Osteocyte (in vitro differentiated cells): ENCODE measurements around the gene PSMD1. TPM values are rescaled to one million over a fixed set of nuclear protein-coding genes. Genes with fewer than 3 reads are reported as not detected.

Experiments
- DNase-seq: peaks from one replicate; pipeline ENCODE4 v3.0.0; 2021; ENCODE audit warnings: mixed read lengths; ENCODE audit not compliant: unreplicated experiment; ENCODE audit errors: extremely low spot score
- H3K27ac Mint-ChIP-seq: one replicate; pipeline ENCODE4 v1.8.0; 2021; ENCODE audit warnings: mild to moderate bottlenecking, mixed read lengths; ENCODE audit not compliant: unreplicated experiment
- H3K27me3 Mint-ChIP-seq: one replicate; pipeline ENCODE4 v1.8.0; 2021; ENCODE audit warnings: mixed read lengths; ENCODE audit not compliant: unreplicated experiment
- H3K36me3 Mint-ChIP-seq: one replicate; pipeline ENCODE4 v1.8.0; 2021; ENCODE audit warnings: mixed read lengths; ENCODE audit not compliant: unreplicated experiment
- H3K4me1 Mint-ChIP-seq: one replicate; pipeline ENCODE4 v1.8.0; 2021; ENCODE audit warnings: mixed read lengths; ENCODE audit not compliant: unreplicated experiment
- H3K4me3 Mint-ChIP-seq: one replicate; pipeline ENCODE4 v1.8.0; 2021; ENCODE audit warnings: mild to moderate bottlenecking, moderate library complexity, mixed read lengths; ENCODE audit not compliant: unreplicated experiment
- H3K9me3 Mint-ChIP-seq: one replicate; pipeline ENCODE4 v1.8.0; 2021; ENCODE audit warnings: mixed read lengths; ENCODE audit not compliant: unreplicated experiment
- total RNA-seq: library from RNA; stranded (reverse); gene quantifications from 2 replicates; pipeline ENCODE4 v1.2.1, GENCODE V29; 2021
- TF ChIP-seq, protein P1 (sequence below): fragments of 200-600 bp; sonication (generic); IDR thresholded peaks from 2 replicates; pipeline ENCODE4 v1.5.0; 2021; ENCODE audit warnings: antibody characterized with exemption, mild to moderate bottlenecking, moderate library complexity

PSMD1 gene
- total RNA-seq, 1 donor from 2014 or later = 112 TPM

DNA sequence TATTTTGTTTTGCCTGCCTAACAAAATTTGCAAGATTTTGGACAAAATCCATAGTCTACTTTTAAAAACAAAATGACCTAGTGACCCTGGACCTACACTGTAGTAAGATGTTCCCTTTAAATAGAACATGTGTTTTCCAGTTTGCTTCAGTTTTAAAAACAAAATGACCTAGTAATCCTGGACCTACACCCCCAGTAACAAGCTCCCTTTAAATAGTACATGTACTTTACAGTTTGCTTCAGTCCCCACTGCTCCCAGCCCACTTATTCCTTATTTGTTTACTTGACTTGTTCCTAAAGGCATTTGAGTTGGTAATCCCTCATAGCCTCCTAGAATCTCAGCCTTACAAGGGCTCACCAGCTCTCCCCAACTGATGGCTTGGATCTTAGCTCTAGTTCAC, 102.6 kb downstream of the PSMD1 start:
- Mint-ChIP-seq H3K4me3 (no peak overlapping the region), H3K27ac (peak overlapping the region; percentile 93), H3K9me3 (no peaks in the 10 kb centered on the region), H3K27me3 (no peaks in the 10 kb centered on the region), H3K36me3 (peaks cover 28% of the 10 kb centered on the region), H3K4me1 (peaks cover 79% of the 10 kb centered on the region)
- TF ChIP-seq, protein P1, sequence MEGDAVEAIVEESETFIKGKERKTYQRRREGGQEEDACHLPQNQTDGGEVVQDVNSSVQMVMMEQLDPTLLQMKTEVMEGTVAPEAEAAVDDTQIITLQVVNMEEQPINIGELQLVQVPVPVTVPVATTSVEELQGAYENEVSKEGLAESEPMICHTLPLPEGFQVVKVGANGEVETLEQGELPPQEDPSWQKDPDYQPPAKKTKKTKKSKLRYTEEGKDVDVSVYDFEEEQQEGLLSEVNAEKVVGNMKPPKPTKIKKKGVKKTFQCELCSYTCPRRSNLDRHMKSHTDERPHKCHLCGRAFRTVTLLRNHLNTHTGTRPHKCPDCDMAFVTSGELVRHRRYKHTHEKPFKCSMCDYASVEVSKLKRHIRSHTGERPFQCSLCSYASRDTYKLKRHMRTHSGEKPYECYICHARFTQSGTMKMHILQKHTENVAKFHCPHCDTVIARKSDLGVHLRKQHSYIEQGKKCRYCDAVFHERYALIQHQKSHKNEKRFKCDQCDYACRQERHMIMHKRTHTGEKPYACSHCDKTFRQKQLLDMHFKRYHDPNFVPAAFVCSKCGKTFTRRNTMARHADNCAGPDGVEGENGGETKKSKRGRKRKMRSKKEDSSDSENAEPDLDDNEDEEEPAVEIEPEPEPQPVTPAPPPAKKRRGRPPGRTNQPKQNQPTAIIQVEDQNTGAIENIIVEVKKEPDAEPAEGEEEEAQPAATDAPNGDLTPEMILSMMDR = no peak
- DNase-seq = no peak

DNA sequence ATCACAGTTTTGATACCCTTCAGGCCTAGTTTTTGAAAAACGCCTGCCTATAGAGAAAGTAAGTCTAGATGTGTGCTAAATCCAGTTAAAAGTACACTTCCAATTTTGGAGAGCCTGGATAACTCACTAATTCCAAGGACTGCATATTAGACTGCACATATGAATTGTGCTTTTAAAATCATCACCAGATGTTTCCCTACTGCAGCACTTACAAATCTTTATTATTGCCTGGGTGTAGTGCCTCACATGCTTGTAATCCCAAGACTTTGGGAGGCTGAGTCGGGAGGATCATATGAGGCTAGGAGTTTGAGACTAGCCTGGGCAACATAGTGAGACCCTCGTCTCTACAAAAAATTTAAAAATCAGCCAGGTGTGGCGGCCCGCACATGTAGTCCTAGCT, 104.0 kb downstream of the PSMD1 start:
- Mint-ChIP-seq H3K4me3 (no peak overlapping the region), H3K4me1 (peaks cover 82% of the 10 kb centered on the region)

DNA sequence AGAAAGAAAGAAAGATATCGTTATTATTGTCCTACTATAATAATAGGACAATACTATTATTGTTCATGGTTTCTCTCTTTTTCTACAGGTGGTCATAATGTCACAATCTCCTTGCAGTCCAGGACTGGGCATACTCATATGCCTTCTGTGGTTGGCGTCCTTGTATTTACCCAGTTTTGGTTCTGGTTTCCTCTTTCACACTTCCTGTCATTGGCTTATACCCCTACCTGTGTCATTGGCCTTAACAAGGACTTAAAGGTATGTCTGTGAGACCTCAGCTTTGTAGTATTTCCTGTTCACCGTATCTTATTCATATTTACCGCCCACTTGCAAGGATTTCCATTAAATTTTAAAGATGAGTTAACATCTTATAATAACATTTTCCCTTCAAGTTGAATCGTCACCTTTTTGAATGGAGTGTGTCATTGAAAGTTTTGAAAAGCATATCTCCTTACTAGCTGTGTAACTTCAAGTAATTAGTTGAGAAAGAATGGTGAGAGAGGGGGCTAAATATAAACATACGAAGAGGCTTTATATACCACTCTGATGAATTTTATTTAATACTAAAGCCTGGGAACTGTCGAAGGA, 104.7 kb downstream of the PSMD1 start:
- Mint-ChIP-seq H3K27ac (peak overlapping the region; percentile 100), H3K4me1 (peaks cover 76% of the 10 kb centered on the region), H3K4me3 (peak overlapping the region; percentile 38), H3K9me3 (no peaks in the 10 kb centered on the region), H3K36me3 (peaks cover 30% of the 10 kb centered on the region), H3K27me3 (no peaks in the 10 kb centered on the region)
- no peak for DNase-seq
- TF ChIP-seq, protein P1 = no peak

More for the DNA sequence above, 104.0 kb downstream of the PSMD1 start:
- TF ChIP-seq, protein P1 = no peak
- Mint-ChIP-seq H3K27ac (peak overlapping the region; percentile 100), H3K36me3 (peaks cover 30% of the 10 kb centered on the region), H3K27me3 (no peaks in the 10 kb centered on the region), H3K9me3 (no peaks in the 10 kb centered on the region)
- no peak for DNase-seq

DNA sequence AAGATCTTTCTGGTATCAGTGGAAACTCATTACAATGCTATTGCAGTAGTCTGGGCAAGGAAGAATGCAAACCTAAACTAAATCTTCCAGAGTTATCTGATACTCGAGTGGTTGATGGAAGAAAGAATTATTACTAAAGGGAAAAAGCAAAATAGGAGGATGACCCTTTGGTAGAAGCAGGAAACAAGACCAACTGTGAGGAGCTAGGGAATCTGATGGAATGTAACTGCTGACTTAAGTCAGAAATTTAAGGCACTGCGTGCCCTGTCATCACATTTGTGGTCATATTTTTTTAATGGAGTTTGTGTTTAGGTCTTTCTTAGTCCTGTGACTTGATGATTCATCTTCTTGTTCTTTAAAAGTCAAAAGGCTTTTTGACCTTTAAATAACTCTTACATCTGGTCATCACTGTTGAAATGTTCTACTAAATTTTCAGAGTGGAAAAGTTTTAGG, 105.2 kb downstream of the PSMD1 start:
- Mint-ChIP-seq H3K27ac (peak overlapping the region; percentile 100), H3K9me3 (no peaks in the 10 kb centered on the region), H3K27me3 (no peaks in the 10 kb centered on the region), H3K4me3 (peak overlapping the region; percentile 3), H3K4me1 (peaks cover 73% of the 10 kb centered on the region), H3K36me3 (peaks cover 32% of the 10 kb centered on the region)
- no peak for DNase-seq
- TF ChIP-seq, protein P1 = no peak

DNA sequence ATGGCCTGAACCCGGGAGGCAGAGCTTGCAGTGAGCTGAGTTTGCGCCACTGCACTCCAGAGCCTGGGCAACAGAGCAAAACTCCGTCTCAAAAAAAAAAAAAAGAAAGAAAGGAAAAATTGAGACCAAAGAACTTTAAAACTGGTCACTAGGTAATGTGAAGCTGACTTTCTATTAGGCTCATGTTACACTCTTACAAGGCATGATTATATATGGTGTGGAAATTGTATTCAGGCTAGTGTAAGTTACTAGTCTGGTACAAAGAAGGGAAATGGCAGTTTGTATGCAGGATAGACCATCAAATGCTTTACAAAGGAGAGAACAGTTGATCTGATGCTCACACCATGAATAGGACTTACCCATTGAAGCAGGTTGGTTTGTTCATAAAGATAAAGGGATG, 106.3 kb downstream of the PSMD1 start:
- Mint-ChIP-seq H3K36me3 (peaks cover 40% of the 10 kb centered on the region), H3K27ac (peak overlapping the region; percentile 100), H3K4me1 (peaks cover 73% of the 10 kb centered on the region), H3K9me3 (no peaks in the 10 kb centered on the region), H3K4me3 (peak overlapping the region; percentile 55), H3K27me3 (no peaks in the 10 kb centered on the region)
- no peak for DNase-seq
- TF ChIP-seq, protein P1 = no peak
